PC-9 (cell line): ENCODE results near the gene ACER2. TPM values are rescaled to one million over a fixed set of nuclear protein-coding genes. Genes with fewer than 3 reads are reported as not detected.
"Not testable (repeated sequence)": the region's sequence is repeated elsewhere in the genome, so short reads cannot be mapped to it uniquely, and the experiment has no call there.

Experiments used
- BruUV-seq: library from RNA; stranded (reverse); fragments of 400-500 nt; replicated peaks from 2 replicates; lab custom pipeline; 2021; lab: Mats Ljungman, UMichigan
- CTCF ChIA-PET: fragments of 300-600 bp; sonication (Branson Sonifier 250); formaldehyde crosslinking; loops from one replicate; lab custom pipeline; 2022; ENCODE audit warnings: antibody characterized with exemption; lab: Charles Lee
- POLR2A ChIA-PET: fragments of 300-600 bp; sonication (Branson Sonifier 250); formaldehyde crosslinking; loops from one replicate; lab custom pipeline; 2022; ENCODE audit warnings: antibody characterized with exemption; ENCODE audit not compliant: unreplicated experiment; lab: Charles Lee
- DNase-seq, 2 experiments: peaks; one replicate each; pipeline versions ENCODE4 v3.0.0 to v3.0.0-alpha.2; 2015 to 2022; ENCODE audit warnings: mixed read lengths in 1 of 2
- H2AFZ ChIP-seq: fragments of 200-600 bp; sonication (generic); 2 replicates; pipeline ENCODE4 v1.8.1; 2017; ENCODE audit warnings: antibody characterized with exemption
- H3F3A ChIP-seq: fragments of 200-600 bp; sonication (generic); 2 replicates; pipeline ENCODE4 v1.8.1; 2017; ENCODE audit warnings: antibody characterized with exemption, mild to moderate bottlenecking, low read depth; ENCODE audit not compliant: insufficient read depth
- H3K27ac ChIP-seq: fragments of 200-600 bp; sonication (generic); 2 replicates; pipeline ENCODE4 v1.6.1; 2016; ENCODE audit warnings: mixed run types
- H3K27me3 ChIP-seq: fragments of 200-600 bp; sonication (generic); 2 replicates; pipeline ENCODE4 v1.6.1; 2016; ENCODE audit warnings: low read depth, mixed run types; ENCODE audit not compliant: insufficient read depth
- H3K36me3 ChIP-seq: fragments of 200-600 bp; sonication (generic); 2 replicates; pipeline ENCODE4 v1.6.1; 2016; ENCODE audit warnings: low read depth, mixed run types
- H3K4me1 ChIP-seq: fragments of 200-600 bp; sonication (generic); replicated peaks from 2 replicates; pipeline ENCODE4 v1.6.1; 2016; ENCODE audit warnings: mixed run types; ENCODE audit not compliant: insufficient read depth
- H3K4me2 ChIP-seq: fragments of 200-600 bp; sonication (generic); 2 replicates; pipeline ENCODE4 v1.6.1; 2017; ENCODE audit warnings: mixed run types
- H3K4me3 ChIP-seq: fragments of 200-600 bp; sonication (generic); 2 replicates; pipeline ENCODE4 v1.6.1; 2016; ENCODE audit warnings: mixed run types
- H3K79me2 ChIP-seq: fragments of 200-600 bp; sonication (generic); 2 replicates; pipeline ENCODE4 v1.6.1; 2017; ENCODE audit warnings: low read depth, mixed run types
- H3K9me2 ChIP-seq: fragments of 200-600 bp; sonication (generic); 2 replicates; pipeline ENCODE4 v1.8.1; 2017; ENCODE audit warnings: mild to moderate bottlenecking; ENCODE audit not compliant: insufficient read depth
- H3K9me3 ChIP-seq: fragments of 200-600 bp; sonication (generic); 2 replicates; pipeline ENCODE4 v1.8.1; 2016; ENCODE audit warnings: low read depth; ENCODE audit not compliant: insufficient read depth
- H4K20me1 ChIP-seq: fragments of 200-600 bp; sonication (generic); 2 replicates; pipeline ENCODE4 v1.8.1; 2017; ENCODE audit not compliant: insufficient read depth
- EZH2 ChIP-seq: fragments of 200-600 bp; sonication (generic); IDR thresholded peaks from 2 replicates; pipeline ENCODE4 v1.8.0; 2017; ENCODE audit warnings: antibody characterized with exemption, low read depth
- intact Hi-C: fragments of 100-400 bp; cut with micrococcal nuclease; formaldehyde crosslinking; loops from one replicate; pipeline ENCODE4 v1.10.0; 2022; ENCODE audit not compliant: unreplicated experiment
- total RNA-seq: library from RNA; stranded (reverse); gene quantifications from 2 replicates; pipeline ENCODE4 v1.2.3, GENCODE V29; 2021
- TF ChIP-seq, protein P1 (sequence below): fragments of 200-600 bp; sonication (generic); conservative IDR thresholded peaks from 2 replicates; pipeline ENCODE4 v1.6.1; 2017; ENCODE audit warnings: mixed run types, antibody characterized with exemption, mild to moderate bottlenecking, moderate library complexity

The ACER2 gene
- total RNA-seq, 1 experiment from 2014 or later, result 4.3 TPM

DNA sequence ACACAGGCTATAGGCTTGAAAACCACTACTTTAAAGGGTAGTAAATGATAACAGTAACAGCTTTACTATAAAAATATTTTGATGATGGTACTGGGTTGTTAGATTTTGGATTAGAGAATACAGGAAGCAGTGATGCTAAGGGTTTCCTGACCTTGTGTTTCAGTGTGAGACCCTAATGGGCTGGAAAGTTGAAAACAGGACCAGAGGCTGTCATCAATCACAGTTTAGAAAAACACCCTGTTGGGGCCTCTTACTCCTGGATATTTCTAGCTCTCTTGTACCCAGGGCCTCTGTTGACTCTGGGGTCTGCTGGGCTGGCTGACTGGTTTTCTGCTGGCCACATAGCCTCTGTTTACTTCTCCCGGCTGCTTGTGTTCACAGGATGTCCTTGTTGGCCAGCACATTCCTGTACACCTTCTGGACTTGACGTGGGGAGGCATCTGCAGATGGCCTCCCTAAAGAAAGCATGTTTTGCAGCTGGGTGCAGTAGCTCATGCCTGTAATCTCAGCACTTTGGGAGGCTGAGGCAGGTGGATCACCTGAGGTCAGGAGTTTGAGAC, 21.5 kb downstream of the ACER2 start:
- POLR2A ChIA-PET, result no interaction called here
- no peak for DNase-seq
- no peaks in the 10 kb centered on the region for H3K4me1 ChIP-seq
- H2AFZ ChIP-seq, result no peak overlapping the region
- H3F3A ChIP-seq, result no peaks in the 10 kb centered on the region
- CTCF ChIA-PET, result no interaction called here
- no peak for TF ChIP-seq EZH2
- TF ChIP-seq, protein P1, sequence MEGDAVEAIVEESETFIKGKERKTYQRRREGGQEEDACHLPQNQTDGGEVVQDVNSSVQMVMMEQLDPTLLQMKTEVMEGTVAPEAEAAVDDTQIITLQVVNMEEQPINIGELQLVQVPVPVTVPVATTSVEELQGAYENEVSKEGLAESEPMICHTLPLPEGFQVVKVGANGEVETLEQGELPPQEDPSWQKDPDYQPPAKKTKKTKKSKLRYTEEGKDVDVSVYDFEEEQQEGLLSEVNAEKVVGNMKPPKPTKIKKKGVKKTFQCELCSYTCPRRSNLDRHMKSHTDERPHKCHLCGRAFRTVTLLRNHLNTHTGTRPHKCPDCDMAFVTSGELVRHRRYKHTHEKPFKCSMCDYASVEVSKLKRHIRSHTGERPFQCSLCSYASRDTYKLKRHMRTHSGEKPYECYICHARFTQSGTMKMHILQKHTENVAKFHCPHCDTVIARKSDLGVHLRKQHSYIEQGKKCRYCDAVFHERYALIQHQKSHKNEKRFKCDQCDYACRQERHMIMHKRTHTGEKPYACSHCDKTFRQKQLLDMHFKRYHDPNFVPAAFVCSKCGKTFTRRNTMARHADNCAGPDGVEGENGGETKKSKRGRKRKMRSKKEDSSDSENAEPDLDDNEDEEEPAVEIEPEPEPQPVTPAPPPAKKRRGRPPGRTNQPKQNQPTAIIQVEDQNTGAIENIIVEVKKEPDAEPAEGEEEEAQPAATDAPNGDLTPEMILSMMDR, result no peak
- no peaks in the 10 kb centered on the region for H3K9me3 ChIP-seq
- no peaks in the 10 kb centered on the region for H3K27me3 ChIP-seq
- intact Hi-C loops, result no loop called here
- no peak overlapping the region for H3K4me3 ChIP-seq
- H3K9me2 ChIP-seq, result no peaks in the 10 kb centered on the region
- no TSS peak for BruUV-seq
- H3K36me3 ChIP-seq, result no peaks in the 10 kb centered on the region
- no peaks in the 10 kb centered on the region for H4K20me1 ChIP-seq
- no peak overlapping the region for H3K27ac ChIP-seq
- H3K79me2 ChIP-seq, result no peaks in the 10 kb centered on the region
- H3K4me2 ChIP-seq, result no peak overlapping the region

DNA sequence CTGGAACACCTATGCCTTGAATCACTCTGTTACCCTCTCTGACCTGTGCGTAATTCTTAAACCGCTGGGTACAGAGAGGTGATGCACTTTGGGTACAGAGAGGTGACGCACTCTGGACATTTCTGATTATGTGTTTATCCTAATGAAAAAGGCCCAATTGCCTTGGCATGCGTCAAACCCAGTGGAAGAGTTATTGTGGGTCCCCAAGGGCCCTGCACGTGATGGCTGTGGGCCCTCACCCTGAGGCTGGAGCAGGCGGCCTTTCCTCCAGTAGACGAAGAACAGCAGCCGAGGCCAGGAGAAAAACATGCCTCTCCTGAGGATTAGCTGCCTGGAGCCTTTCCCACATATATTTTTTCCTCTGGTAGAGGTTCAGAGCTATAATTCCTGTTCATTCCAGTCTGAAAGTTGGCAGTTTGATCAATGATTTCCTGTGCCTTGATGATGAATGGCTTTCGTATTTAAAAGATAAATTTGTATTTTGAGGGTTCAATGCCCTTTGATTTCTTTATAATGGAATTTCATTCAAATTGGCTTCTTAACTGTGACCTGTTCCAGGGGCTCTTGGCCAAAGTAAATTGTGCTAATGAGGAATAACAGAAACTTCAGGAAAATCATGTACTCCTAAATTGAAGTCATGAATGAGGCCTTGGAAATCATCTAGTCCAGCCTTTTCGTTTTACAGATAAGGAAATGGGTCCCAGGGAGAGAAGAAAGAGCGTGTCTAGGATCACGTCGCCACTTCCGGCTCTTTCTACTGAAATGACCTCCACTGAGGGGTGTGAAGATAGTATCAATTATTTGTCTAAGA, 22.8 kb downstream of the ACER2 start:
- Histone ChIP-seq H2AFZ (no peak overlapping the region), H3K4me2 (no peak overlapping the region), H3K27ac (no peak overlapping the region), H3K27me3 (no peaks in the 10 kb centered on the region), H3K4me3 (no peak overlapping the region), H4K20me1 (no peaks in the 10 kb centered on the region), H3K79me2 (no peaks in the 10 kb centered on the region), H3K9me3 (no peaks in the 10 kb centered on the region), H3K4me1 (no peaks in the 10 kb centered on the region), H3K9me2 (no peaks in the 10 kb centered on the region), H3K36me3 (no peaks in the 10 kb centered on the region), H3F3A (no peaks in the 10 kb centered on the region)
- ChIA-PET POLR2A (no interaction called here), CTCF (no interaction called here)
- DNase-seq, result no peak
- TF ChIP-seq, protein P1, result no peak
- no peak for TF ChIP-seq EZH2
- BruUV-seq, result no TSS peak
- intact Hi-C loops, result no loop called here

DNA sequence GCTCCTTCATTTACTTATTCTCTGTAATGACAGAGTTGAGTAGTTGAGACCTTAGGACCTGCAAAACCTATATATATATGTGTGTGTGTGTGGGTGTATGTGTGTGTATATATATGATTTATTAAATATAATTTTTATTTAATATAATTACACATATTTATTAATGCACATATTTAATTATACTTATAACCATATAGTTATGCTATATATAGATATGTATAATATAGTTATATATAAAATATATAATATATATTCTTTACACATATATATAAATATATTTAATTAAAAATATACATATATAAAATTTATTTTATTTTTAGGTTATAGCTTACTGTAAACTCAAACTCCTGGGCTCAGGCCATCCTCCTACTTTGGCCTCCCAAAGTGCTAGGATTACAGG, 23.7 kb downstream of the ACER2 start:
- H3K27ac ChIP-seq, result no peak overlapping the region
- BruUV-seq, result no TSS peak
- POLR2A ChIA-PET, result no interaction called here

DNA sequence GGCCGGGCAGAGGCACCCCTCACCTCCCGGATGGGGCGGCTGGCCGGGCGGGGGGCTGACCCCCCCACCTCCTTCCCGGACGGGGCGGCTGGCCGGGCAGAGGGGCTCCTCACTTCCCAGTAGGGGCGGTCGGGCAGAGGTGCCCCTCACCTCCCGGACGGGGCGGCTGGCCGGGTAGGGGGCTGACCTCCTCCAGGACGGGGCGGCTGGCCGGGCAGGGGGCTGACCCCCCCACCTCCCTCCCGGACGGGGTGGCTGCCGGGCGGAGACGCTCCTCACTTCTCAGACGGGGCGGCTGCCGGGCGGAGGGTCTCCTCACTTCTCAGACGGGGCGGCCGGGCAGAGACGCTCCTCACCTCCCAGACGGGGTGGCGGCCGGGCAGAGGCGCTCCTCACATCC, 24.9 kb downstream of the ACER2 start:
- intact Hi-C loops, H3K79me2 ChIP-seq, H3K36me3 ChIP-seq, H3K27me3 ChIP-seq, DNase-seq, H3K27ac ChIP-seq, POLR2A ChIA-PET, H3K9me3 ChIP-seq, H3K4me1 ChIP-seq, CTCF ChIA-PET, H4K20me1 ChIP-seq, H3K4me3 ChIP-seq, H3F3A ChIP-seq, H3K9me2 ChIP-seq, H3K4me2 ChIP-seq, BruUV-seq, H2AFZ ChIP-seq: not testable (repeated sequence)

More for the DNA sequence above, 23.7 kb downstream of the ACER2 start:
- no peaks in the 10 kb centered on the region for H3K9me3 ChIP-seq
- no peak overlapping the region for H3K4me3 ChIP-seq
- no peak overlapping the region for H3K4me2 ChIP-seq
- TF ChIP-seq, protein P1, result no peak
- no peak for TF ChIP-seq EZH2
- H3F3A ChIP-seq, result no peaks in the 10 kb centered on the region
- H4K20me1 ChIP-seq, result no peaks in the 10 kb centered on the region
- no peaks in the 10 kb centered on the region for H3K9me2 ChIP-seq
- H2AFZ ChIP-seq, result no peak overlapping the region
- no peaks in the 10 kb centered on the region for H3K36me3 ChIP-seq
- no peaks in the 10 kb centered on the region for H3K79me2 ChIP-seq
- H3K27me3 ChIP-seq, result no peaks in the 10 kb centered on the region
- CTCF ChIA-PET, result no interaction called here
- DNase-seq, result no peak
- intact Hi-C loops, result no loop called here
- no peaks in the 10 kb centered on the region for H3K4me1 ChIP-seq
